NCI-H748 (cell line): ENCODE measurements around the gene KPNA4.
"Not testable (repeated sequence)": the region's sequence is repeated elsewhere in the genome, so short reads cannot be mapped to it uniquely, and the experiment has no call there.

Experiments used
- DNase-seq: peaks from one replicate; lab custom pipeline; 2025; ENCODE audit not compliant: unreplicated experiment; lab: John Stamatoyannopoulos, UW

The KPNA4 gene, protein sequence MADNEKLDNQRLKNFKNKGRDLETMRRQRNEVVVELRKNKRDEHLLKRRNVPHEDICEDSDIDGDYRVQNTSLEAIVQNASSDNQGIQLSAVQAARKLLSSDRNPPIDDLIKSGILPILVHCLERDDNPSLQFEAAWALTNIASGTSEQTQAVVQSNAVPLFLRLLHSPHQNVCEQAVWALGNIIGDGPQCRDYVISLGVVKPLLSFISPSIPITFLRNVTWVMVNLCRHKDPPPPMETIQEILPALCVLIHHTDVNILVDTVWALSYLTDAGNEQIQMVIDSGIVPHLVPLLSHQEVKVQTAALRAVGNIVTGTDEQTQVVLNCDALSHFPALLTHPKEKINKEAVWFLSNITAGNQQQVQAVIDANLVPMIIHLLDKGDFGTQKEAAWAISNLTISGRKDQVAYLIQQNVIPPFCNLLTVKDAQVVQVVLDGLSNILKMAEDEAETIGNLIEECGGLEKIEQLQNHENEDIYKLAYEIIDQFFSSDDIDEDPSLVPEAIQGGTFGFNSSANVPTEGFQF

DNA sequence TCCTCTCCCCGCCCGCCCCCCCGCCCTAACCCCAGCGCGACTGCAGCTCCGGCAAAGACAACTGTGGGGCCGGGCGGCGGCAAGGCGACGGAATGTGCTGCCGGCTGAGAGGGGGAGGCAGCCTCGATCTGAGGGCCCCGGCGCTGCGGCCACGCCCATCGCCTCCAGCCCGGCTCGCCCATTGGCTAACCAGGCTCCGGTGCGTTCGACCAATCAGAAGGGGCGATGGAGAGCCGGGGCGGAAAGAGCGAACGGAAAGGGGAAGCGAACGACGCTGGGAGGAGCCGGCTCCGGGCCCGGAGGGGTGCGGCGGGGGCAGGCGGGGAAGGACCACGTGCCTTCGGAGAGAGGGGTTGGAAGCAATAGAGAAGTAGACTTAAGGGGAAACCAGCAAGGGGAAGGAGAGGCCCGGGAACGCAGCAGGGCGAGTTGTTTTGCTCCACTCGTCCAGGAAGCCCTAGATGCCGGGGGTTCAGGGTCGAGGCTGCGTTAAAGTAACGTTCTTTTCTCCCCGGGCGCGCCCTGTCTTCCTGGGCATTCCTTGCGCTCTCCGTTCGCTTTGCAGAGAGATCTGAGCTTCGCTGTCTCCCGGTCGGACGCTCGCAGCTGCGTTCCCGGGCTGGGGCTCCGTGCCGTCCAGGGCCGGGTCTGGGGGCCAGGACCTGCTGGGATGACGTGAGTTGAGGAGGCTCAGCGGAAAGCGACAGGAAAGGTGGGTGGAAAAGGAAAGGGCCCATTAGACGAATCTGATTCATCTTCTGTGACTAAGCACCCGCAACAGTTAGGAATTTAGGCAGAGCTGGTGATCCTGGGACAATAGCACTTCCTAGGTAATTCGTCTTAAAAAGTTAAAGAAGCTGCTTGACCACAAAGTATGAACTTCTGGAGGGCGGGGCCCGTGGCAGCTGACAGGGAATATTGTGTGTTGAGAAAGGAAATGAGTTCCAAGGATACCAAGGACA is at the start of gene KPNA4:
Gene KPNA4 (minus strand): TSS at position 130 of the 962 bp plus-strand sequence. CDS start 289 bp downstream, outside the sequence.
- peak; percentile 94 for DNase-seq

DNA sequence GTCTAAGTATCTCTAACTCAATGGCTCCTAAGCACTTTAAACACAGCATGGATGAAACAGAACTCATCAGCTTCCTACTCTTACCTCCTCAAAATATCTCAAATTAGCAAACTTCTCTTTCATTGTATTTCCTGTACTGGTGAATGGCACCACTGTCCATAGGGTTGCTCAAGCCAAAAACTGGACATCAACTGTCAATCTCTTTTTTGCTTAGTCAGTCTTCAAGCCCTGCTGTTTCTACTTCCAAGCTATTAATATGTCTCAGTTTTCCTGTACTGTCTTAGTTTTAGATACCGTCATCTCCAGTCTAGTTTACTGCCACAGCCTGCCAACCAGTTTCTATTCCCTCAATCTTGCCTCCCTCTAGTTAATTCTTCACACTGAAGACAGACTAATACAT is 48.3 kb upstream of the KPNA4 start:
- DNase-seq: no peak

DNA sequence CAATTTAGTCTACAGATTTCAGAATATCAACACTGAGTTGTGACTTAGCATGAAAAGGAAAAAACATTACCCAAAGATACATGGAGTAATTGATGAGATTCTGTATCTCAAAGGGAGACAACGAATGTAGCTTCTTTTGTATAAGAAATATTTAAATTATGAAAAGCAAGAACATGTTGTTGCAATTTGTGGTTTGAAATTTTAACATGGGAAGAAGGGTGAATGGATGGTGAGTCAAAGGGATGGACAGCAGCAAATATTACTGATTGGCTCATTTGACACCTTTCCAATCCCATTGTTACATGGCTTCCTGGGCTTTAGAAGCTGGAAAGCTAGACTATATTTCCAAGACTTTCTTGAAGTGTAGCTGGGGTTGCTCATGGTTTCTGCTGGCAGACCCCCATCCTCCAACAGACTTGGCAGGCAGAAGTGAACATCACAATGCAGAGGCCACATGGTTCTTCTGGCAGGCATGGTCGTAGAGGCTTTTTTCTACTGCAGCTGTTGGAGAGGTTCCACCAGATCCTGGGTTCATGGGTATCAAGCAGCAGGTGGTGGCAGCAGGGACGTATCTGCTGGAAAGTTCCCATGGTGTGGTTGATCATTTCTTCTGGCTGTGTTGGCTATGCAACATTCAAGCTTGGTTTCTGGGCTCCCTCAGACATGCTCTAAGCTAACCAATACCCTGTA is 47.2 kb upstream of the KPNA4 start:
- no peak for DNase-seq

DNA sequence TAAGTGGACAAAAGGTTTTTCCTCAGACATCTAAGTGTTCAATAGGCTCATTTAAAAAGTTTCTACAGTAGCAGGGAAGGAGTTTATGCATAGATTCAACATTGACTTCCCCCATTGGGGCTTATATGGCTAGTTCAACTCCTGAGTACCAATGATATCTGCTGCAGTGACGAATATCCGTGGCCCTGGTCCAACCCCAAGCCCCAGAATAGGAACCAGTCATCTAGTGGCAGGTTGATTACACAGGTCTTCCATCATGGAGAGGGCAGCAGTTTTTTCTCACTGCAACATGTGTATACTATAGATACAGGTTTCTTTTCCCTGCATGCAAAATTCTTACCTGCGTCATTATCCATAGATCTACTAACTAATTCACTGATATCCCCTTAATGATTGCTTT is 45.8 kb upstream of the KPNA4 start:
- no peak for DNase-seq

DNA sequence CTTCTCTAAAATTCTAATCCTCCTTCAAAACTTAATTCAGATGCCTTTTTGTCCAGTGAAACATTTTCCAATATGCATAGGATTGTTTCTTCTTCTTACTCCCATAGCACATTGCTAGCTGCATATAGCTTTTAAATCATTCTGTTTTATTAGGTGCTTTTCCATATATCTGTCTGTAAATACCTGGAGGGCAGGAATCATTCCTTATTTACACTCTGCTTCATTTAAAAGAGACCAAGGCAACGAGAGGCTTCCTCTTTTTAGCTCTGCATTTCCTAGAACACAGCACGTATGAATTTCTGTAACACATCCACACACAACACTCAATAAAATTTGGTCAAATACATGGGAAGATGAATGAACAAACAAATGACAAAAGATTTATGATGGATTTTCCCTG is 43.5 kb upstream of the KPNA4 start:
- DNase-seq: no peak

DNA sequence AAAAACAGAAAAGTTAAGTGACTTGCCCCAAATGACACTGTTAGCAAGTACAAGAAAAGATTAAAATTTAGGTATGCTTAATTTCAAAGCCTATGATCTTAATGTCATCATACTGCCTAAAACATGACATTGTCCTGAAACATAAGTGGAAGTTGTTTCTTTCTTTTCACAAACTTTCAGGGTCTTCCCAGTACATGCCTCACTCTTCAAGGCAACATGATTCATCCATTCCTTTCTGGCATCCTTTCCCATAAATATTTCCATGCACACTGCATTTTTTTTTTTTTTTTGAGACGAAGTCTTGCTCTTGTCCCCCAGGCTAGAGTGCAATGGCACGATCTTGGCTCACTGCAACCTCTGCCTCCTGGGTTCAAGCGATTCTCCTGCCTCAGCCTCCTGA is 42.5 kb upstream of the KPNA4 start:
- DNase-seq: no peak

DNA sequence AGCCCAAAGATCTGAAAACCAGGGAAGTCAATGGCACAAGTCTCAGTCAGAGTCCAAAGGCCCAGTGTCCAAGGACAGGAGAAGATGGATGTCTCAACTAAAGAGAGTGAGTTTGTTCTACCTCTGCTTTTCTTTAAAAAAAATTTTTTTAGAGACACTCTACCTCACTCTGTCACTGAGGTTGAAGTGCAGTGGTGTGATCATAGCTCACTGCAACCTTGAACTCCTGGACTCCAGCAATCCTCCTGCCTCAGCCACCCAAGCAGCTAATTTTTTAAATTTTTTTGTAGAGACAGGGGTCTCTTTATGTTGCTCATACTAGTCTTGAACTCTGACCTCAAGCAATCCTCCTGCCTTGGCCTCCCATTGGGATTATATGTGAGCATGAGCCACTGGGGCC is 39.9 kb upstream of the KPNA4 start:
- no peak for DNase-seq

DNA sequence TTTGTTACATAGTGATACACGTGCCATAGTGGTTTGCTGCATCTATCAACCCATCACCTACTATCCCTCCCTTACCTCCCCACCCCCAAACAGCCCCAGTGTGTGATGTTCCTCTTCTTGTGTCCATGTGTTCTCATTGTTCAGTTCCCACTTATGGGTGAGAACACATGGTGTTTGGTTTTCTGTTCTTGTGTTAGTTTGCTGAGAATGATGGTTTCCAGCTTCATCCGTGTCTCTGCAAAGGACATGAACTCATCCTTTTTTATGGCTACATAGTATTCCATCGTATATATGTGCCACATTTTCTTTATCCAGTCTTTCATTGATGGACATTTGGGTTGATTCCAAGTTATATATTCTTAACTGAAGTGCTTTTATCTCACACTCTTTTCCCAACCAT is 38.5 kb upstream of the KPNA4 start:
- not testable (repeated sequence) for DNase-seq

DNA sequence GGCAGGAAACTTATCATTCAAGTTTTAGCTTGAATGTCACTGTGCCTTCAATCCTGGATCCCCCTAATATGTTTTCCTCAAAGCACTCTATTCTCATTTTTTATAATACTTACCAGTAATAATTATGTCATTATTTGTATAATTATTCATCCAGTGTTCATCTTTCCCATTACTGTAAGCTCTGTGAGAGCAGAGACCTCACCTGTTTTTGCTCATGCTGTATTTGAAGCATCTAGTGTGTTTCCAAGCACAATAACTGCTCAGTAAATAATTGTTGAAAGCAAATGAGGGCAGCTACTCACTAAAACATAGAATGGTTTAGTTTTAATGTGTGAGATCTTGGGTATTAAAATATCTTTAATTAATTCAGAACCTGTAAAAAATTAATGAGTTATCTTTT is 36.9 kb upstream of the KPNA4 start:
- DNase-seq: no peak

DNA sequence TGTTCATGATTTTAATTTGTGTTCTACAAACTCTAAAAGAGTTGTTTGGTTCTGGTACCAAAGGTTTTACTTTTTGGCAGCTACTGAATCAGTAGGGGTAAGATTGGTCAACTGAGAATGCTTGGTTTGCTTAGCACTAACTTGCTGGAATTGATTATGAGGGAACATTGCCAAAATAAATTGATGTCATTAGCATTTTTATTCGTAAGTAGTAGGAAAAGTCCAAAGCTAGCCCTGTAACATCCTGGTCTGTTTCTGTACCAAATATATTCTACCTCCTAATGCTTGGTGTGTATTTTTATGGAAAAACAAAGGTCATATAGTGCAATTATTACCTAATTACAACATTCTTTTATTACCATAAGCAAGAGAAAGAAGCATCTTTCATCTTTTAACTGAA is 35.9 kb upstream of the KPNA4 start:
- DNase-seq: no peak

DNA sequence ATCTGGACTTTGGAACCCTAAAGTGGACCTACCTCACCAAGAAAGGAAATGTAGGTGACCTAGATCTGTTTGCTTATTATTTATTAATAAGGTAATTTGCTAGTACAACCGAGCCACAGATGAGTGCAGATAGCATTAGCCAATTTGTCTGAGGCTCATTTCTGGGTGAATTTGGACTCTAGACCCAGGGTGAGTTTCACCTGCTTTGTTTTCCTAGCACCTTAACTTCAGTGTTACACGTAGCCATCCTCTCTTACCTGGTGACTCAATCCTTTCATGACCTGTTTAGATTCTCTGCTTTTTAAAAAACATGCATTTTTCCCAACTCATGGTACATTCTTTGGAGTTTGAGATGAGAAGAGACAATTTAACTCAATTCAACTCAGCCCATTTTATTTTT is 33.5 kb upstream of the KPNA4 start:
- no peak for DNase-seq

DNA sequence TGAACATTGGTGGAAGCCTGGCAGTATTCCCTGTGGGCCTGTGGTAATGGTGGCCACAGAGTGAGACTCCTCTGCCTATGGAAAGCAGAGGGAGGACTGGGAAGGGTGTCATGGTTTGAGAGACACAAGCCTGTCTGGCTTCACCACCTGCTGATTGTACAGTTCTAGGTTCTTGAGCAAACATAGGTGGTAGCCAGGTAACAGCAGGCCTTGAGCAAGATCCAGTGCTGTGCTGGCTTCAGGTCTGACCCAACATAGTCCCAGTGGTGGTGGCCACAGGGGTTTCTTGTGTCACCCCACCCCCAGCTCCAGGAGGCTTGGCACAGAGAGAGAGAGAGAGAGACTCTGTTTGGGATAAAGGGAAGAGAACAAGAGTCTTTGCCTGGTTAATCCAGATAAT is 22.7 kb upstream of the KPNA4 start:
- no peak for DNase-seq

DNA sequence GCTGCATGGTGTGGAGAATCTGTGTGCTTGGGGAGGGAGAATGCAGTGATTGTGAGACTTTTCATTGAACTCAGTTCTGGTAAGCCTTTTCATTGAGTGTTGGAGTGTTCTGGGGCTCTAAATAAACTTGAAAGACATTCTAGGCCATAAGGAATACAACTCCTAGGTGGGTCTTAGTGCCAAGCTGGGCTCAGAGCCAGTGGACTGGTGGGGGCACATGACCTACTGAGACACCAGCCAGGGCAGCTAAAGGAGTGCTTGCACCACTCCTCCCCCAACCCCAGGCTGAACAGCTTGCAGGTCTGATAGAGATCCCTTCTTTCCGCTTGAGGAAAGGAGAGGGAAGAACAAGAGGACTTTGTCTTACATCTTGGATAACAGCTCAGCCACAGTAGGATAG is 21.7 kb upstream of the KPNA4 start:
- no peak for DNase-seq

DNA sequence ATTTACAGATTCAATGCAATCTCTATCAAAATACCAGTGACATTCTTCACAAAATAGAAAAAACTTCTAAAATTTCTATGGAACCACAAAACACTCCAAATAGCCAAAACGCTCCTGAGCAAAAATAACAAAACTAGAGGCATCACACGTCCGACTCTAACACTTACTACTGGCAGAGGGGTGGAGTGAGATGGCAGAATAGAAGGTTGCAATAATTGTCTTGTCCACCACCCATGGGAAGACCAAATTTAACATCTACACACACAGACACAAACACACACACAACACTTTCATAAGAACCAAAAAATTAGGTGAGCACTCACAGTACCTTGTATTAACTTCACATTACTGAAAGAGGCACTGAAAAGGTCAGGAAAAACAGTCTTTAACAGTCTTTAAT is 21.3 kb upstream of the KPNA4 start:
- DNase-seq: no peak

DNA sequence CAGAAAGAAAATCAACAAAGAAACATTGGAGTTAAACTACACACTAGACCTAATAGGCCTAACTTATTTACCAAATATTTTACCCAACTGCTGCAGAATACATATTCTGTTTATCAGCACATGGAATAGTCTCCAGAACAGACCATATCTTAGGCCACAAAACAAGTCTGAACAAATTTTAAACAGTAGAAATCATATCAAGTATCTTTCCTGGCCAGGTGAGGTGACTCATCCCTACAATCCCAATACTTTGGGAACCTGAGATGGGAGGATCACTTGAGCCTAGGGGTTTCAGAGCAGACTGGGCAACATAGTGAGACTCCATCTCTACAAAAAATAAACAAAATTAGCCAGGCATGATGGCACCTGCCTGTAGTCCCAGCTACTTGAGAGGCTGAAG is 18.1 kb upstream of the KPNA4 start:
- no peak for DNase-seq

DNA sequence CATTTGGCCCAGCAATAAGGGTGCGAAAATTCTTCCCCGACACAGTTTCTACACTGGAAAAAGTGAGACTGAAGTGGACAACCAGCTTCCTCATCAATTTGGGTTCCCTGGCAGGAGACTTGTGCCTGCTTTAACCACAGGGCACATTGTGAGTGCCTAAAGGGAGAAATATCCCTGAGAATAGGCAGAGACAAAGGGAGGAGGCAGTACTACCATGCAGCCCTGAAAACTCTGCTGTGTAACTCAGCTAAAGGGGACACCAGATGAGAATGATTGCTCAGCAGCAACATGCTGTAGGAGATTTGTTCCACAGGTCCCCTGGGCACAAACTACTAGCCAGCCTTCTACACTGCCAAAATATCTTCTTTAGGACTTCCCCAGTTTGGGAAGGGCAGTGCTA is 15.6 kb upstream of the KPNA4 start:
- no peak for DNase-seq

DNA sequence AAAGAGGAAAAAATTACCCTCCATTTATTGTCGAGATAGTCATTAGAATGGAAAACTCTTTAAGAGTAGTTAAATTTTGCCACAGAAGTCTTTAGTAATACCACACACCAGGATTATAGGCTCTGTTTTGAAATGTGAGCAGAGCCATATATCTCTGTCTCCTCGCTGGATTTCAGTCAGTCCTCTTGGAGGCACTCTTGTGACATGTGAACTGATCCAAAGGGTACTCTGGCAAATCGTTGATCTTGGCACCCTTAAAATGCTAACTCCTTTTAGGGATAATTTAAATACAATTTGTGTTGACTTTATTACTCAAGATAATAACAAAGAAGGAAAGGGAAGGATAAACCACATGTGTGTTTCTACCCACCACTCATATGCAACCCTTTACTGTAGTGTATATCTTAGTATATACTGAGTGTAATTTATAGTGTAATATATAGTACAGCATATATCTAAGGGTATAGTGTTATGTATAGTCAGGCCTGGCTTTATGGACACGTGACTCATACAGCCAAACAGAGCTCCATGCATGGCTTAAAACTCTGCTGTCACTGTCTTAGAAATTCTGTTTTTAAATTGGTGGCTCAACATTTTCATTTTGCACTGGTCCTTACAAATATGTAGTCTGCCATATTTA is 12.3 kb upstream of the KPNA4 start:
- peak; percentile 33 for DNase-seq

DNA sequence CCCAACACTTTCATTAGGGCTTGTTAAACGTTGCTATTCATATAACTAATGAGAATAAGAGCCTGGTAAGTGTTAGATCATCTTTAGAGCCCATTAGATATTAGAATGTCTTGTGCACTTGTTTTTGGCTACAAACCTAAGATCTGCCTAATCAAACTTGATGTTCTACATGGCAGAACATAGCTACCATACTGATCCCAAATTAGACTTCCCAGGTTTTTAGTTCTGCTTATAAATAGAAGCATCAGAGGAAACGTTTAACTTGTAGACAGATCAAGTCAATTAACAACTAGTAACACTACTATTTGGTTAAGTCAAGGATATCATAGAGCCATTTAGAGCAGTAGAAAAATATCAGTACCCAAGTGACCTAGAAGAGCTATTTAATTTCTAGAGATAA is 11.7 kb upstream of the KPNA4 start:
- no peak for DNase-seq

DNA sequence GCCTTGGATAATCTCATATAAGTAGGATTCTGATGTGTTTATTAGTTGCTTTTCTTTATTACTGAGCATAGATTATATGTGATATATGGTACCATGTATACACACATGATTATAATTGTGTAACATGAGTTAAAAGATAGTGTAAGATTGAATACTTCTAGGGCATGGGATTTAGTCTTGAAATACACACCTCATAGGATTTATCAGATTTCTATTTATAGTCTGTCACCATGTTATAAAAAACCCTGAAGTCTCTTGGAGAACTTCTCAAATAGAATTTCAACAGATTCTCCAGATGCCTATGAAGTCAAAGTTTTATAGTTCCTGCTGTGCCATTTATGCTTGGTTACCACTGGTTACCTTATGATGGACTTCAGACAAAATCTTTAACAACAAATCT is 11.2 kb upstream of the KPNA4 start:
- no peak for DNase-seq

DNA sequence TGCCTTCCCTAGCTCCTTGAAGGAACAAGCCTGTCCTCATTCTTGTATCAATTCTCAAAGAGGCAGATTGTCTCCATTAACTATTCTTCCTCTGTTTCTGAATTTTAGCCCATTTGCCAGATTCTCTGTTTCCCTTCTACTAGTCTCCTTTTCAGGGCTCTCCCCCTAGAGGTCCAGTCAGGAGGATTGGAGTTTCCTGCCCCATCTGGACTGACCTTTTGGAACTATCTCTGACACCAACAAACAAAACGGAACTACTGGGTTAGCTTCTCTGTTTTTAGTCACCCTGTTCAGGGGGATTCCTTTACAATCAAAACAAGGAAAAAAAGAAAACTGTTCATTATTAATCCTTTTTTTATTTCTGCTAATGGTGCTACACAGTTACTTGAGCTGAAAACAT is 10.2 kb upstream of the KPNA4 start:
- no peak for DNase-seq

DNA sequence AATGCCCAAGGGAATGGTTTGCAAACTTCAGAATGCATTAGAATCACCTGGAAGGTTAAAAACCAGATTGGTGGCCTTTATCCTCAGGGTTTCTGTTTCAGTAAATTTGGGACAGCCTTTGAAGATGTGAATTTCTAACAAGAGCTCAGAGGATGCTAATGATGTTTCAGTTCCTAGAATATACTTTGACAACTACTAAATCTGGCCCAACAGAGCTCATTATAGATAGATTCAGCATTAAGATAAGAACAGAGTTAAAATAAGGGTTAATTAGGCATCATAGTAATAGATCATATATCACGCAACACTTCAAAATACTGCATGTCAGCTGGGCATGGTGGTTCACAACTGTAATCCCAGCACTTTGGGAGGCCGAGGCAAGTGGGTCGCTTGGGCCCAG is 9.3 kb upstream of the KPNA4 start:
- no peak for DNase-seq
